Activated naive CD8-positive, alpha-beta T cell treated with anti-CD3 and anti-CD28 coated beads, Interleukin-2, amount 10 ng/mL, durations not matched to agents 7 days and 5 days (primary cell): Measurements from ENCODE around the gene SARS1. TPM values are rescaled to one million over a fixed set of nuclear protein-coding genes. Genes with fewer than 3 reads are reported as not detected.
A peak's percentile ranks its signal among the peaks of the same experiment; 100 is the strongest.

Source experiments
- ATAC-seq: fragments of 150-1000 bp; cut with Tn5 transposase; one replicate; pipeline ENCODE4 v1.10.0; 2021; ENCODE audit warnings: low read depth, moderate library complexity
- POLR2A ChIA-PET: fragments of 350-600 bp; sonication (Branson Sonifier 250); formaldehyde crosslinking; loops from one replicate; lab custom pipeline; 2021; ENCODE audit warnings: antibody characterized with exemption; lab: Charles Lee
- DNase-seq: peaks from one replicate; pipeline ENCODE4 v3.0.0; 2021
- H3K27ac Mint-ChIP-seq: one replicate; pipeline ENCODE4 v1.8.0; 2022; ENCODE audit warnings: mild to moderate bottlenecking, mixed read lengths
- H3K27me3 Mint-ChIP-seq: one replicate; pipeline ENCODE4 v1.8.0; 2022; ENCODE audit warnings: mild to moderate bottlenecking, moderate library complexity, mixed read lengths
- H3K36me3 Mint-ChIP-seq: one replicate; pipeline ENCODE4 v1.8.0; 2021; ENCODE audit warnings: mild to moderate bottlenecking, mixed read lengths
- H3K4me1 Mint-ChIP-seq: one replicate; pipeline ENCODE4 v1.8.0; 2021; ENCODE audit warnings: mixed read lengths
- H3K4me3 Mint-ChIP-seq: one replicate; pipeline ENCODE4 v1.8.0; 2022; ENCODE audit warnings: mild to moderate bottlenecking, moderate library complexity, mixed read lengths
- H3K9me3 Mint-ChIP-seq: one replicate; pipeline ENCODE4 v1.8.0; 2021; ENCODE audit warnings: mixed read lengths
- total RNA-seq, 2 experiments: library from RNA; stranded (reverse); gene quantifications; one replicate each; pipeline ENCODE4 v1.2.3, GENCODE V29; 2021

The SARS1 gene
- total RNA-seq, 2 experiments from 2014 or later, result 176 to 184 TPM

GRCh38 chr1:109185990-109186732 is 27.6 kb upstream of the SARS1 start:
- Mint-ChIP-seq H3K9me3 (no peaks in the 10 kb centered on the region), H3K36me3 (no peaks in the 10 kb centered on the region), H3K27ac (no peak overlapping the region), H3K4me1 (peaks cover 2% of the 10 kb centered on the region), H3K27me3 (no peaks in the 10 kb centered on the region), H3K4me3 (no peak overlapping the region)
- no peak for DNase-seq
- ATAC-seq, result no peak
- POLR2A ChIA-PET, result no interaction called here

GRCh38 chr1:109186733-109187086 is 27.0 kb upstream of the SARS1 start:
- DNase-seq (no peak), ATAC-seq (no peak)
- no peaks in the 10 kb centered on the region for H3K36me3 Mint-ChIP-seq
- no peaks in the 10 kb centered on the region for H3K9me3 Mint-ChIP-seq
- H3K4me3 Mint-ChIP-seq, result no peak overlapping the region
- H3K4me1 Mint-ChIP-seq, result peaks cover 2% of the 10 kb centered on the region
- H3K27ac Mint-ChIP-seq, result no peak overlapping the region
- POLR2A ChIA-PET, result no interaction called here
- no peaks in the 10 kb centered on the region for H3K27me3 Mint-ChIP-seq

GRCh38 chr1:109187127-109187526 is 26.6 kb upstream of the SARS1 start:
- no peak for ATAC-seq
- H3K27me3 Mint-ChIP-seq, result no peaks in the 10 kb centered on the region
- H3K4me3 Mint-ChIP-seq, result no peak overlapping the region
- no peaks in the 10 kb centered on the region for H3K36me3 Mint-ChIP-seq
- POLR2A ChIA-PET, result no interaction called here
- H3K9me3 Mint-ChIP-seq, result no peaks in the 10 kb centered on the region
- no peak overlapping the region for H3K27ac Mint-ChIP-seq
- peaks cover 2% of the 10 kb centered on the region for H3K4me1 Mint-ChIP-seq
- DNase-seq, result no peak

- peaks cover 2% of the 10 kb centered on the region for H3K4me1 Mint-ChIP-seq
- ATAC-seq (no peak), DNase-seq (no peak)
- no peaks in the 10 kb centered on the region for H3K27me3 Mint-ChIP-seq
- no peaks in the 10 kb centered on the region for H3K9me3 Mint-ChIP-seq
- no peak overlapping the region for H3K4me3 Mint-ChIP-seq
- no peak overlapping the region for H3K27ac Mint-ChIP-seq
- POLR2A ChIA-PET, result no interaction called here
- no peaks in the 10 kb centered on the region for H3K36me3 Mint-ChIP-seq
Measured at GRCh38 chr1:109188200-109188599, 25.5 kb upstream of the SARS1 start.

GRCh38 chr1:109188781-109189180 is 24.9 kb upstream of the SARS1 start:
- Mint-ChIP-seq H3K4me3 (no peak overlapping the region), H3K27ac (no peak overlapping the region), H3K4me1 (peaks cover 6% of the 10 kb centered on the region), H3K36me3 (no peaks in the 10 kb centered on the region), H3K27me3 (no peaks in the 10 kb centered on the region), H3K9me3 (no peaks in the 10 kb centered on the region)
- POLR2A ChIA-PET, result no interaction called here
- no peak for ATAC-seq
- DNase-seq, result no peak

GRCh38 chr1:109190189-109190588 is 23.5 kb upstream of the SARS1 start:
- no peak overlapping the region for H3K27ac Mint-ChIP-seq
- H3K4me1 Mint-ChIP-seq, result peaks cover 7% of the 10 kb centered on the region
- H3K27me3 Mint-ChIP-seq, result no peaks in the 10 kb centered on the region
- POLR2A ChIA-PET, result no interaction called here
- no peak overlapping the region for H3K4me3 Mint-ChIP-seq
- no peak for ATAC-seq
- DNase-seq, result no peak
- no peaks in the 10 kb centered on the region for H3K9me3 Mint-ChIP-seq
- H3K36me3 Mint-ChIP-seq, result no peaks in the 10 kb centered on the region

GRCh38 chr1:109191377-109191776 is 22.3 kb upstream of the SARS1 start:
- no peak for DNase-seq
- Mint-ChIP-seq H3K4me1 (peaks cover 7% of the 10 kb centered on the region), H3K9me3 (no peaks in the 10 kb centered on the region), H3K27ac (no peak overlapping the region), H3K27me3 (no peaks in the 10 kb centered on the region), H3K4me3 (no peak overlapping the region), H3K36me3 (no peaks in the 10 kb centered on the region)
- no peak for ATAC-seq
- POLR2A ChIA-PET, result interaction anchor here (0.7 kb wide), 1 partner anchor 92 kb away, joined by 3 read pairs; no protein-coding TSS in a partner anchor

GRCh38 chr1:109191891-109192290 is 21.8 kb upstream of the SARS1 start:
- no peaks in the 10 kb centered on the region for H3K27me3 Mint-ChIP-seq
- DNase-seq (no peak), ATAC-seq (no peak)
- no peak overlapping the region for H3K27ac Mint-ChIP-seq
- no peak overlapping the region for H3K4me3 Mint-ChIP-seq
- no peaks in the 10 kb centered on the region for H3K36me3 Mint-ChIP-seq
- H3K9me3 Mint-ChIP-seq, result no peaks in the 10 kb centered on the region
- H3K4me1 Mint-ChIP-seq, result peaks cover 7% of the 10 kb centered on the region
- POLR2A ChIA-PET, result no interaction called here

GRCh38 chr1:109192433-109192832 is 21.3 kb upstream of the SARS1 start:
- ATAC-seq (no peak), DNase-seq (no peak)
- POLR2A ChIA-PET, result no interaction called here
- H3K27ac Mint-ChIP-seq, result peak overlapping the region; percentile 66
- H3K9me3 Mint-ChIP-seq, result no peaks in the 10 kb centered on the region
- H3K4me3 Mint-ChIP-seq, result no peak overlapping the region
- no peaks in the 10 kb centered on the region for H3K27me3 Mint-ChIP-seq
- H3K36me3 Mint-ChIP-seq, result no peaks in the 10 kb centered on the region
- peaks cover 7% of the 10 kb centered on the region for H3K4me1 Mint-ChIP-seq

- ATAC-seq (peak; percentile 78), DNase-seq (peak; percentile 76)
- POLR2A ChIA-PET, result no interaction called here
- no peaks in the 10 kb centered on the region for H3K36me3 Mint-ChIP-seq
- H3K4me1 Mint-ChIP-seq, result peaks cover 7% of the 10 kb centered on the region
- H3K4me3 Mint-ChIP-seq, result no peak overlapping the region
- no peaks in the 10 kb centered on the region for H3K27me3 Mint-ChIP-seq
- no peaks in the 10 kb centered on the region for H3K9me3 Mint-ChIP-seq
- no peak overlapping the region for H3K27ac Mint-ChIP-seq
Measured at GRCh38 chr1:109193653-109194590, 19.8 kb upstream of the SARS1 start.

- H3K4me3 Mint-ChIP-seq, result no peak overlapping the region
- POLR2A ChIA-PET, result interaction anchor here (1.2 kb wide), 1 partner anchor 13 kb away, joined by 7 read pairs; no protein-coding TSS in a partner anchor
- H3K27me3 Mint-ChIP-seq, result no peaks in the 10 kb centered on the region
- no peak for DNase-seq
- no peaks in the 10 kb centered on the region for H3K9me3 Mint-ChIP-seq
- H3K36me3 Mint-ChIP-seq, result no peaks in the 10 kb centered on the region
- no peak overlapping the region for H3K27ac Mint-ChIP-seq
- no peak for ATAC-seq
- H3K4me1 Mint-ChIP-seq, result peaks cover 23% of the 10 kb centered on the region
Measured at GRCh38 chr1:109197158-109198042, 16.3 kb upstream of the SARS1 start.

GRCh38 chr1:109198043-109198695 is 15.5 kb upstream of the SARS1 start:
- DNase-seq (no peak), ATAC-seq (no peak)
- POLR2A ChIA-PET, result interaction anchor here (1.2 to 2.0 kb wide), 2 partner anchors 16 to 235 kb away, joined by 4 to 20 read pairs; partner anchors contain the start of genes CLCC1 and SARS1
- Mint-ChIP-seq H3K4me3 (no peak overlapping the region), H3K27me3 (no peaks in the 10 kb centered on the region), H3K4me1 (peaks cover 23% of the 10 kb centered on the region), H3K36me3 (no peaks in the 10 kb centered on the region), H3K9me3 (no peaks in the 10 kb centered on the region), H3K27ac (no peak overlapping the region)
